Skeletal muscle tissue (tissue), 4 donors: ENCODE results near the gene COL5A1. TPM values are rescaled to one million over a fixed set of nuclear protein-coding genes. Genes with fewer than 3 reads are reported as not detected.

Experiments
- H3K27ac ChIP-seq: one replicate; pipeline ENCODE4 v1.7.0; 2013; ENCODE audit warnings: mild to moderate bottlenecking, low read depth, low read length, inconsistent platforms
- H3K27me3 ChIP-seq, 3 donors: one replicate each; pipeline ENCODE4 v1.7.0; 2013; ENCODE audit warnings: low read length in 3 of 3; ENCODE audit not compliant: control insufficient read depth in 3 of 3, insufficient read depth in 3 of 3
- H3K36me3 ChIP-seq, 3 donors: one replicate each; pipeline ENCODE4 v1.7.0; 2013; ENCODE audit warnings: low read length in 3 of 3; ENCODE audit not compliant: control insufficient read depth in 3 of 3, insufficient read depth in 3 of 3
- H3K4me1 ChIP-seq, 3 donors: one replicate each; pipeline ENCODE4 v1.7.0; 2013; ENCODE audit warnings: low read length in 3 of 3, mild to moderate bottlenecking in 3 of 3; ENCODE audit not compliant: control insufficient read depth in 3 of 3, insufficient read depth in 3 of 3
- H3K4me3 ChIP-seq, 3 donors: one replicate each; pipeline ENCODE4 v1.7.0; 2013; ENCODE audit warnings: low read length in 3 of 3
- H3K9ac ChIP-seq, 3 donors: one replicate each; pipeline ENCODE4 v1.7.0; 2013; ENCODE audit warnings: low read length in 3 of 3, mild to moderate bottlenecking in 3 of 3, moderate library complexity in 2 of 3, low read depth in 1 of 3
- H3K9me3 ChIP-seq, 3 donors: one replicate each; pipeline ENCODE4 v1.7.0; 2013; ENCODE audit warnings: low read length in 3 of 3; ENCODE audit not compliant: control insufficient read depth in 3 of 3
- total RNA-seq: library from RNA; depleted of rRNA; stranded (reverse); fragments of >200 nt; gene quantifications from one replicate; pipeline ENCODE4 v1.2.3, GENCODE V29; 2014
- donor health status: Osteomylitis.

The COL5A1 gene
- total RNA-seq, 1 donor from 2014 or later, result 258 TPM

DNA sequence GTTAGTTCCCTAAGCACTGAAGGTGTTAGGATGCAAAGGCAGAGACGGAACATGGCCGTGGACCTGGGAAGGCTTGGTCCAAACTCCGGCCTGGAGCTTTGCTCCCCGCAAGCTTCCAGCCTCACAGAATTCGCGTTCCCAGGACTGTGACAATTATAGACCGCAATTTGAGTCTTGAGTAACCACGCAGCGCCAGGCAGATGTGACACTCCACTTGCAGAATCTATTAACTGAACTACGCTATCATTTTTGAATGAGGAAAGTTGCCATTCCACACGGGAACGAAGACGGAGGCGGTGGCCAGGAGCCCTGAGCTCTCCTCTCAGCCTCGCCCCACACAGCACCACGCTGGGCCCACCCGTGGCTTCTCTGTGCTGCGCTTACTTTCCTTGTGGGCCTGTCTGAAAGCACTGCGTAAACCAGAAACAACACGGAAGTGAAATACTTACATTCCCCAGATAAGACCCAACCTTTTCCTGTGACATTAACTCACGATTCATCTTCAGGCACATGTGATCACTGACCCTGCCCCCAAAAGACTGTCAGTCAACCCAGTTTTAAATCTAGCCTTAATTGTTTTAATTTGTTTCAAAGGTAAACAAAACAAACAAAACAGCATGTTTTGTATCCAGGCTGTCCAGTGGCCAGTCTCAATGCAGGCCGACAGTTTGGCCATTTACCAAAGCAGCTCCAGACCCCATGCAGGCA is 16.1 kb upstream of the COL5A1 start:
- Histone ChIP-seq H3K4me3 (no peak overlapping the region), H3K27me3 (peaks cover 19 to 39% (median 25%) of the 10 kb centered on the region in 3 donors), H3K9me3 (no peaks in the 10 kb centered on the region), H3K9ac (no peak overlapping the region), H3K27ac (no peak overlapping the region), H3K4me1 (peaks cover 0 to 4% (median 0%) of the 10 kb centered on the region in 3 donors), H3K36me3 (no peaks in the 10 kb centered on the region)

DNA sequence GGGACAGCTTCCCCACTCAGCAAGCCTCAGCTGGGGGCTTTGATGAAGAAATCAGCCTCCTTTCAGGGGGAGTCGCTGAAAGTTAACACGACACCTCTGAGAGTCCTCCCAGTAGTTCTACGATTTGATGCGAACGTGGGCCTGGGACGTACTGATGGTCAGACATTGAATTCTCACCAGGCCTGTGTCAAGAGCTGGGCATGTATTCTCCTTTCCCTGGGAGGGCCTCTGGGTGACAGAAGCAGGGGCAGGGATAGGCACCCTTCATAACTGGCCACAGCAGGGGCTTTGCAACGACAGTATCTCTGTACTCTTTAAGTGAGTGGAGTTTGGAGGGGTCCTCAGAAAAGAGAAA is 15.6 kb upstream of the COL5A1 start:
- no peak overlapping the region for H3K27ac ChIP-seq
- peaks cover 0 to 4% (median 0%) of the 10 kb centered on the region in 3 donors for H3K4me1 ChIP-seq
- no peak overlapping the region for H3K4me3 ChIP-seq
- H3K9ac ChIP-seq, result no peak overlapping the region
- H3K27me3 ChIP-seq, result peaks cover 19 to 39% (median 20%) of the 10 kb centered on the region in 3 donors
- H3K36me3 ChIP-seq, result no peaks in the 10 kb centered on the region
- H3K9me3 ChIP-seq, result no peaks in the 10 kb centered on the region

DNA sequence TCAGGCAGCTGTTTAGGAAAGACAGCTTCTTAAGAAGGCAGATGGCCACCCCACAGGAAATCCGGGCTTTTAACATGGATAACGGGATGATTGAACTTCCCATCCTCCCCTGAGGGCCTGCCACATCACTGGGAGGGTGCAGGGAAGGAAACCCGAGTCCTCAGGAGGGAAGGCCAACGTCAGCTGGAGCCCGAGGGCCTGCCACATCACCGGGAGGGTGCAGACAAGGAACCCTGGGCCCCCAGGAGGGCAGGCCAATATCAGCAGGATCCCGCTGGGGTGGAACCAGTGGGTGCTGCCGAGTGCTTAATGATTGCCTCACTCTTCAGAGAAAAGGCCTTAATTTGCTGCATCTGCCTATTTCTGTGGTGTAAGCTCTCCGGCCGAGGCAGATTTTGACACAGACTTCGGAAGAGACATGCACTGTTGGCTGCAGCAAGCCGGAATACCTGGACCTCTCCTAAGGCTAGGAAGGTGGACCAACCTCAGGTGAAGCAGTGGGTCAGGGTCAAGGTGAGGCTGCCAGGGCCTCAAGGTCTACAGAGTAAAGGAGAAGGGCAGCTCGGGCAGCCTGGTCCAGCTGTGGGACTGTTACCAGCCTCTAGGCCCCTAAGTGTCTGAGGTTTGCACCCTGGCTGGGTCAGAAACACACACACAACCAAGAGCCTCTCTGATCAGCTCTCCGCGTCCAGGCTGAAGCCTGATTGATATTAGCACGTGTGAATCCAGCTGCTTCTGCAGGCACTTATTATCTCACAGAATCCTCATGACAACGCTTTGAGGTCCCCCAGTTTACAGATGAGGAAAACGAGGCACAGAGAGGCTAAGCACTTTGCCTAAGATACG is 14.8 kb upstream of the COL5A1 start:
- Histone ChIP-seq H3K36me3 (no peaks in the 10 kb centered on the region), H3K4me3 (no peak overlapping the region), H3K9me3 (no peaks in the 10 kb centered on the region), H3K4me1 (peaks cover 0 to 4% (median 0%) of the 10 kb centered on the region in 3 donors), H3K27ac (no peak overlapping the region), H3K27me3 (peaks cover 13 to 33% (median 15%) of the 10 kb centered on the region in 3 donors), H3K9ac (no peak overlapping the region)

DNA sequence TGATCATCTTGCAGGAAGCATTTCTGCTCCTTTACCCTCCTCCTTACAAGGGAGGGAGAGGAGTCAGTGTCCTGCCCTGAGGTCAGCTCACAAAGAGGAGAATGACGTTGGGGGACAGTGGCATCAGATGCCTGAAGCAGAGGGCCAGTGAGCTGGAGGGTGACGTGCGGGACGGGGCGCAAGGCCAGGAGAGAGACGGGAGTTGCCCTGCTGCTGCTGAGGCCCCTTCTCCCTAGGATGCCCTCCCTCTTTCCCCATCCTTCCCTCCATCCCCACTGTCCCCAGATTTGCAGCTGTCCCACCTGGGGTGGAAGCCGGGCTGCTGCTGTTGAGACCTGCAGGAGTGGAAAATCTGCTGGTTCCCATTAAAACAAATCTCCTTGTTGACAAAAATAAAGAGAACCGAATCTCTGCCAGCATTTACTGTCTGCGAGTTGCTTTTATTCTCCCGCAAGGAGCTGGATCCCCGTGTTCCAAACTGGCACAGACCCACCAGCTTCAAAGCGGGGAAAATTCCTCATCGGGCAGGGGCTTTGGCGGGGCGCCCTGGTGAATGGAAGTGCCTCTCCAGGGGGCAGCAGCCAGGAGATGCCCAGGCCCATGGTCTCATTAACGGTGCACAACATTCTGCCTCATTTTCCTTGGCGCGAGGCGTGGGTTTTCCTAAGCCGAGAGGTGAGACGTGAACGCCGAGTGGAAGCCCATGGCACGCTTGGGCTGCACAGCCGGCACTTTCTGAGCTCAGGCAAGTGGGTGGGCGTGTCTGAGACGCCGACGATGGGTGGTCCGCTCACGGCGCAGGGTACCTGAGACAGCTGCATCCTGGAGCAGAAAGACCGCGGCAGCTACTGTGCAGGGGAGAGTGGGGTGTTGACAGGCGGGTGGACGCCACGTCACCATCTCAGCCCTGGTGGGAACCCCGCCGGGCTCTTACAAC is 13.9 kb upstream of the COL5A1 start:
- H3K4me1 ChIP-seq, result peaks cover 0 to 4% (median 0%) of the 10 kb centered on the region in 3 donors
- no peak overlapping the region for H3K9ac ChIP-seq
- no peaks in the 10 kb centered on the region for H3K9me3 ChIP-seq
- no peak overlapping the region for H3K27ac ChIP-seq
- H3K27me3 ChIP-seq, result peaks cover 12 to 27% (median 14%) of the 10 kb centered on the region in 3 donors
- no peaks in the 10 kb centered on the region for H3K36me3 ChIP-seq
- H3K4me3 ChIP-seq, result no peak overlapping the region

DNA sequence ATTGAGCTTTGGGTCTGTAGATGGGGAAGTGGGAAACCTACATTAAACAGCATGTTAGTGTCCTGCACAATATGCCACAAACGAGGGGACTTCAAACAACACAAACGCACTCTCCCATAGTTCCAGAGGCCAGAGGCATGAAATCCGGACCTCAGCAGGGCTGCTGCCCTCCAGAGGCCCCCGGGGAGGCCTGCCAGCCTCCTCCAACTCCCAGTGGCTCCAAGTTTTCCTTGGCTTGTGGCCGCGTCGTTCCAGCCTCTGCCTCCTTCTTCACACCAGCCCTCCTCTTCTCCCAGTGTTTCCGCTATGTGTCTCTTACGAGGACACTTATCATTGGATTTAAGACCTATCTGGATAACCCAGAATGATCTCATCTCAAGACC is 13.3 kb upstream of the COL5A1 start:
- no peak overlapping the region for H3K4me3 ChIP-seq
- H3K4me1 ChIP-seq, result peaks cover 0 to 4% (median 0%) of the 10 kb centered on the region in 3 donors
- no peak overlapping the region for H3K9ac ChIP-seq
- H3K27me3 ChIP-seq, result peaks cover 9 to 22% (median 9%) of the 10 kb centered on the region in 3 donors
- H3K27ac ChIP-seq, result no peak overlapping the region
- no peaks in the 10 kb centered on the region for H3K36me3 ChIP-seq
- H3K9me3 ChIP-seq, result no peaks in the 10 kb centered on the region

DNA sequence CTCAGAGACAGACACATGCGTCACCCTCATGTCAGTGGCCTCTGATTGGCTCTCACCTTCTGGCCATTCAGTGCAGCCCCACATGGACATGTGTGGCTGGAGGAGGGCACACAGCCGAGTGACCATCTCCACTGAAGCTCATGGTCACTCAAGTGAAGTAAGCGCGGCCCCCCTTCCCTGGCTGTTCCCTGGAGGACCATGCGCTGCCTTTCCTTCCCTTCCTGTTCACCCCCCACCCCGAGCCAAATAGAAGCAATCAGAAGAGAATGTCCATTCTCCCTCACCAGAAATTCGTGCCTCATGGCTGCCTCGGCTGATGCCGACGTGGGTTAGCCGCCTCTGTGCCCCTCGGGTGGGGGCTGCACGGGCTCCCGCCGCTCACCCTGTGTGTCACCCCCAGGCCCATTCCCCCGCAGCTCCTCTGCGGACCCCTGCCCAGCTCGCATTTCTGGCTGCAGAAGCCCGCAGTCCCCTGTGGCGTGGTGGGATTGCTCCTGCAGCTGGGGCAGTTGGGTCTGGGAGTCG is 12.5 kb upstream of the COL5A1 start:
- H3K36me3 ChIP-seq, result no peaks in the 10 kb centered on the region
- H3K27ac ChIP-seq, result no peak overlapping the region
- H3K4me1 ChIP-seq, result peaks cover 0 to 4% (median 0%) of the 10 kb centered on the region in 3 donors
- H3K9me3 ChIP-seq, result no peaks in the 10 kb centered on the region
- H3K9ac ChIP-seq, result no peak overlapping the region
- no peak overlapping the region for H3K4me3 ChIP-seq
- peaks cover 7 to 17% (median 9%) of the 10 kb centered on the region in 3 donors for H3K27me3 ChIP-seq

DNA sequence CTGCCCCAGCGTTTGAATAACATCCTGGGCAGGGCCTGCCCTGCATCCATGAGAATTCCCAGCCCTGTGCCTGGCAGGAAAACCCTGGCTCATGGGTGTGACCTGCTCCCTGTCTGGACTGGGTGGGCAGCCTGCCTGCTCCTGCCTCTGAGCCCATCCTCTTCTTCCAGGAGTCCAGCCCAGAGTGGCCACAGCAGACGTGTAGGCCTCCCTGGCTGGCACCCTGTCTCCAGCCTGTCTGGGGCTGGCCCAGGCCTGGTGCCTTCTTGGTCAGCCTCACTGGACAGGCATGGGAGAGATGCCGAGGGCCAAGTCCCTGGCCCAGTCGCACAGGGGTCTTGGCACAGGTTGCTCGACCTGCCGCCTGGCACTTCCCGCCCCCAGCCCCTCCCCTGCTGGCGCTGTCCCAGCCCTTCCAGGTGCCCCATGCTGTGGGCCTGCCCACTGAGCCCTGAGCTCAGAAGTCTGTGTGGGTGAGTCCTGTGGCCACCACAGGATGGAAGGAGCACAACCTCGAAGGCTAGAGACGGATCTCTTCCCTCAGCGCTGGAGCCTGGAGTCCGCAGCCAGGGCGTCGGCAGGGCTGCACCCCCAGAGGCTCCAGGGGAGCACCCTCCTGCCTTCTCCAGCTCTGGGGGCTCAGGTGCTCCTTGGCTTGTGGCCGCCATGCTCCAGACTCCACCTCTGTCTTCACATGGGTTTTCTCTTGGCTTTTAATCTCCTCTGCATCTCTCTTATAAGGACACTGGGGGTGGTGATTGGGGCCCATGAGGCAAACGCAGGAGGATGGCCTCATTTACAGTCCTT is 11.8 kb upstream of the COL5A1 start:
- Histone ChIP-seq H3K9ac (no peak overlapping the region), H3K27me3 (peaks cover 9 to 17% (median 11%) of the 10 kb centered on the region in 3 donors), H3K36me3 (no peaks in the 10 kb centered on the region), H3K4me1 (peaks cover 0 to under 1% (median 0%) of the 10 kb centered on the region in 3 donors), H3K4me3 (no peak overlapping the region), H3K27ac (no peak overlapping the region), H3K9me3 (no peaks in the 10 kb centered on the region)

DNA sequence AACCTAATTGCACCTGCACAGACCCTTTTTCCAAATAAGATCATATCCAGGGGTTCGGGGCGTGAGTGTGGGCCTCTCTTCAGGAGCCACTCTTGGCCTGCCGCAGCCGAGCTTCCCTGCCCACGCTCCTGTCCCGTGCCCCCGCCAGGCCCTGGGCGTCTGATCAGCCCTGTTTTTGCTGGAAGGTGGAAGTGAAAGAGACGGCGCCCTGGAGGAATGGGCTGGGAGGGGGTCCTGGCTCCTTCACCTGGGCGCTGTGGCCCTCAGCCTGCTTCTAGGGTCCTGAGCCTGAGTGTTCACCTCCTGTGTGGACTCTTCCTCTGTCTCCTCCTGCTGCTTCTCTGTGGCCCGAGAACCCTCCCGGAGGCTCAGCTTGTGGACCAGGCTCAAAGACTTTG is 11.2 kb upstream of the COL5A1 start:
- Histone ChIP-seq H3K36me3 (no peaks in the 10 kb centered on the region), H3K9ac (no peak overlapping the region), H3K4me3 (no peak overlapping the region), H3K4me1 (no peaks in the 10 kb centered on the region), H3K27ac (no peak overlapping the region), H3K9me3 (no peaks in the 10 kb centered on the region), H3K27me3 (peaks cover 12 to 19% (median 12%) of the 10 kb centered on the region in 3 donors)

DNA sequence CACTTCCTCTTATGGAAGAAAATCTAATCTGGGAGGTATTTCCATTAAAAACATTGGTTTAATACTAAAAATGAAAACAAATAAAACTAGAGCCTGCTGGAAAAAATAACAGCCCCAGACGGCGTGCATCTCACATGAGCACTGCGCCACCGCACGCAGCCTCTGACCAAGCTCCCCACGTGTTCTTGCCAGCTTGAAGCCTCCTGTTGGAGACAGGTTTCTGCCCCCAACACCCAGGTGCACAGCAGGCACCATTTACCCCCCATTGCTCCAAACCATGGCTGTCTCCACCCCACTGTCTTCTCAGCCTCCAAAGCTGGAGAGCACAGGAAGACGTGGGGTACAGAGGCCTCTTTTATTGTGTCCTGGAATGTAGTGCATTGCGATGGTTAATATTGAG is 10.7 kb upstream of the COL5A1 start:
- H3K27ac ChIP-seq, result no peak overlapping the region
- no peaks in the 10 kb centered on the region for H3K4me1 ChIP-seq
- no peak overlapping the region for H3K4me3 ChIP-seq
- H3K9me3 ChIP-seq, result no peaks in the 10 kb centered on the region
- no peak overlapping the region for H3K9ac ChIP-seq
- no peaks in the 10 kb centered on the region for H3K36me3 ChIP-seq
- peaks cover 12 to 21% (median 14%) of the 10 kb centered on the region in 3 donors for H3K27me3 ChIP-seq
